Measurements from ENCODE around the gene DLG5. TPM values are rescaled to one million over a fixed set of nuclear protein-coding genes. Genes with fewer than 3 reads are reported as not detected.

DLG5 gene, protein sequence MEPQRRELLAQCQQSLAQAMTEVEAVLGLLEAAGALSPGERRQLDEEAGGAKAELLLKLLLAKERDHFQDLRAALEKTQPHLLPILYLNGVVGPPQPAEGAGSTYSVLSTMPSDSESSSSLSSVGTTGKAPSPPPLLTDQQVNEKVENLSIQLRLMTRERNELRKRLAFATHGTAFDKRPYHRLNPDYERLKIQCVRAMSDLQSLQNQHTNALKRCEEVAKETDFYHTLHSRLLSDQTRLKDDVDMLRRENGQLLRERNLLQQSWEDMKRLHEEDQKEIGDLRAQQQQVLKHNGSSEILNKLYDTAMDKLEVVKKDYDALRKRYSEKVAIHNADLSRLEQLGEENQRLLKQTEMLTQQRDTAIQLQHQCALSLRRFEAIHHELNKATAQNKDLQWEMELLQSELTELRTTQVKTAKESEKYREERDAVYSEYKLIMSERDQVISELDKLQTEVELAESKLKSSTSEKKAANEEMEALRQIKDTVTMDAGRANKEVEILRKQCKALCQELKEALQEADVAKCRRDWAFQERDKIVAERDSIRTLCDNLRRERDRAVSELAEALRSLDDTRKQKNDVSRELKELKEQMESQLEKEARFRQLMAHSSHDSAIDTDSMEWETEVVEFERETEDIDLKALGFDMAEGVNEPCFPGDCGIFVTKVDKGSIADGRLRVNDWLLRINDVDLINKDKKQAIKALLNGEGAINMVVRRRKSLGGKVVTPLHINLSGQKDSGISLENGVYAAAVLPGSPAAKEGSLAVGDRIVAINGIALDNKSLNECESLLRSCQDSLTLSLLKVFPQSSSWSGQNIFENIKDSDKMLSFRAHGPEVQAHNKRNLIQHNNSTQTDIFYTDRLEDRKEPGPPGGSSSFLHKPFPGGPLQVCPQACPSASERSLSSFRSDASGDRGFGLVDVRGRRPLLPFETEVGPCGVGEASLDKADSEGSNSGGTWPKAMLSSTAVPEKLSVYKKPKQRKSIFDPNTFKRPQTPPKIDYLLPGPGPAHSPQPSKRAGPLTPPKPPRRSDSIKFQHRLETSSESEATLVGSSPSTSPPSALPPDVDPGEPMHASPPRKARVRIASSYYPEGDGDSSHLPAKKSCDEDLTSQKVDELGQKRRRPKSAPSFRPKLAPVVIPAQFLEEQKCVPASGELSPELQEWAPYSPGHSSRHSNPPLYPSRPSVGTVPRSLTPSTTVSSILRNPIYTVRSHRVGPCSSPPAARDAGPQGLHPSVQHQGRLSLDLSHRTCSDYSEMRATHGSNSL (N-terminal part only)
- 14.0 and 16.8 TPM in 2 replicates for total RNA-seq (2014; rRNA removed; shearing (Covaris generic))

DNA sequence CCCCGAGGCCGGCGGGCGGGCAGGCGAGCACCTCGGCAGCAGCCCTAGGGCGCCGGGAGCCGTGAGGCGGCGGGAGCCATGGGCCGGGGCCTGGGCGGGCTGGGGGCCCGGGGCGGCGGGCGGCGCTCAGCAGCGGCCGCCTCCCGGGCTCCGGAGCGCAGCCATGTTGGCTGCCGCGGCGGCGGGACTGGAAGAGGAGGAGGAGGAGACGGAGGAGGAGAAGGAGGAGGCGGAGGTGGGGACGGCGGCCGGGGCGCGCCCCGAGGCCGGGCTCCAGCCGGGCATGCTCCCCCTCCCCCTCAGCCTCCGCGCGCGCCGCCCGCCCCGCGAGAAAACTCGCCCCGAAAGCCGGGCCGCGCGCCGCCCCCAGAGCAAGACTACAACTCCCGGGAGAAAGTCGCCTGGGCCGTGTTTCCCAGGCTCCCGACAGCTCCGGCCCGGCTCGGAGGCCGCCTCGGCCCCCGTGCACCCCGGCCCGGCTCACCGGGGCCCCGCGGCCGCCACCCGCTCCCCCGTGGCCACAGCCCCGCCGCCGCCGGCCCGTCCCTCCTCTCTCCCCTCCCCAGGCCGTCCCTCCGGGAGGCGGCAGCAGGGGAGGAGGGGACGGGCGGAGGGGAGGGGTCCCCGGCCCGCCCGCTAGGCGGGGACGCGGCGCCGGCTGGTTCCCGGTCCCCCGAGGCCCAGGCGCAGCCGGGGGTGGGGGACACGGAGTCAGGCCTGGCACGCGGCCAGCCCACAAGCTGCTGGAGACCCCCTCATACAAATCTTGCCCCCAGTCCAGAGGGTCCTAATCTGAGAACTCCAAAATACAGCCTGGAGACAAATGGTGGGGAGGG, at the start of gene DLG5:
Gene DLG5, minus strand, starts transcription at position 190 of the 836 bp plus-strand sequence. CDS start 235 bp downstream, outside the sequence.
- DNase-seq (ENCODE audit: low spot score), result no peak

- DNase-seq (ENCODE audit: low spot score), result no peak
Observed at GRCh38 chr10:77975086-77975666, 48.6 kb upstream of the DLG5 start.

- DNase-seq (ENCODE audit: low spot score), result peak; percentile 41
Observed at GRCh38 chr10:77974396-77975074, 48.0 kb upstream of the DLG5 start.

DNA sequence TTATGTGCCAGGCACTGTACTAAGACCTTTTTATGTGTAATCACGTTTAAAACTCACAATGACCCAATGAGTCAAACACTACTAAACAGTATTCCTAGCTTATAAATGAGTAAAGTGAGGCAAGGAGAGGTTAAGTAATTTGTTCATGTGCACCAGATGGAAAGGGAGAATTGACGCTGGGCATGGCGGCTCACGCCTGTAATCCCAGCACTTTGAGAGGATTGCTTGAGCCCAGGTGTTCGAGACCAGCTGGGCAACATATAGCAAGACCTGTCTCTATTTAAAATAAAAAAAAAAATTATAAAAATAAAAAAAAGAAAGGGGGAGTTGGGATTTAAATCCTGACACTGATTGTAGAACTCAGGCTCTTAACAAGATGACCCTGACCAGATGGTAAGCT, 46.7 kb upstream of the DLG5 start:
- DNase-seq (ENCODE audit: low spot score), result no peak

DNA sequence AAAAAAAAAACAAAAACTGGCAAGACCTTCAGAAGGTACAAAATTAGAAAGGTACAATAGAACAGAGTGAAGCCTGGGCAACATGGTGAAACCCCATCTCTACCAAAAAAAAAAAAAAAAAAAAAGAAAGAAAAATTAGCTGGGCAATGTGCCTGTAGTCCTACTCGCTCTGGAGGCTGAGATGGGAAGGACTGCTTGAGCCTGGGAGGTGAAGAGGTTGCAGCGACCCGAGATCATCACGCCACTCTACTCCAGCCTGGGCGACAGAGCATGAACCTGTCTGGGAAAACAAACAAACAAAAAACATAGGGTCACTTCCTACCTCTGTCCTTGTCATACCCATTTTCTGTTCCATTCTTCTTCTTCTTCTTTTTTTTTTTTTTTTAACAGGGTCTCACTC, 45.6 kb upstream of the DLG5 start:
- DNase-seq (ENCODE audit: low spot score), result no peak

DNA sequence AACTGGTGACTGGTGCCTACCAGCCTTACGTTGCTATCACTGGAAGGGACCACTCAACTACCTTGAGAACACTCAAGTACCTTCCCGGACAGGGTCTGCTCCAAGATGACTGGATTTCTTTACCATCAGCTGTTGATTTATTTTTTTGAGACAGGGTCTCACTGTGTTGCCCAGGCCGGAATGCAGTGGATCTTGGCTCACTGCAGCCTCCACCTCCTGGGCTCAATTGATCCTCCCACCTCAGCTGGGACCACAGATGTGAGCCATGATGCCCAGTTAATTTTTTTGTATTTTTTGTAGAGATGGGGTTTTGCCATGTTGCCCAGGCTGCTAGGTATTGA, 45.2 kb upstream of the DLG5 start:
- DNase-seq (ENCODE audit: low spot score), result no peak

DNA sequence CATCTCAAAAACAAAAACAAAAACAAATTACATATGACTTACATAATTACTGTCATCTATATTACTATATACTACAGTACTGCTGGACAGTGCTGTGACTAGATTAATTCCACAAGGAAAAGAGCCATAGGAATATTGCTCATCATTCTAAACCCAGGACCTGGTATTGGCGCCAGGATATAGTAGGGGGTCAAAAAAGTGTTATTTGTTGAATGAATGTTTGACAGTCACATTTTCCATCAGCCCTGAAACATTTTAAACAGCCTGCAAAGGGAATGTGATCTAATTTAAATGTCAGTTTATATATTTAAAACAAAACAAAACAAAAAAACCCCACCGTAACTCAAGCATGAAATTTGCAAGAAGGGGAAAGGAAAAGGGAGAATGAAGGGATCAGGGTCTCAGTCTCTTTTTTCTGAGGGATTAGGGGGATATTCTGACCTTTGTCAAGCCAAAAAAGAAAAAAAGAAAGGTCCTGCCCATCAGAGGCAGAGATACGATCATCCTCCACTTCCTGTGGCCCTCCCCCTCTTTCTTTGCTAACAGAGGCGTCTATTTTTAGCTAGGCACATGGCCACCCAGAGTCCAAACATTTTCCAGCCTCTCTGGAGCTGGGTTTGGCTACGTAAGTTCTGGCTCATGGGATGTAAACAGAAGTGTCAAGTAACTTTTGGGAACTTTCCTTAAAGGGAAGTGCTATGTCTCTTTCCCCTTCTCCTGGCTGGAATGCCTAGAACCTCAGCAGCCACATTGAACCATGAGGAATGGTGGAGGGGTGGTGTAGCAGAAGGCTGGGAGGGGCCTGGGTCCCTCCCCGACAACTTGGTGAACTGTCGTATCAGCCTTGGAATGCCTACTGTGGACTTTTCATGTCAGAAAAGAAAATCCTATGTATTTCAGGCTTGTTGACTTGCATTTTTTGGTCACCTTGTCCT, 44.6 kb upstream of the DLG5 start:
- peak; percentile 97 for DNase-seq (ENCODE audit: low spot score)

- no peak for DNase-seq (ENCODE audit: low spot score)
Observed at GRCh38 chr10:77969114-77969513, 42.6 kb upstream of the DLG5 start.

GRCh38 chr10:77967611-77968022, 41.1 kb upstream of the DLG5 start:
- DNase-seq (ENCODE audit: low spot score), result no peak

- DNase-seq (ENCODE audit: low spot score), result no peak
Observed at GRCh38 chr10:77965294-77965693, 38.7 kb upstream of the DLG5 start.

DNA sequence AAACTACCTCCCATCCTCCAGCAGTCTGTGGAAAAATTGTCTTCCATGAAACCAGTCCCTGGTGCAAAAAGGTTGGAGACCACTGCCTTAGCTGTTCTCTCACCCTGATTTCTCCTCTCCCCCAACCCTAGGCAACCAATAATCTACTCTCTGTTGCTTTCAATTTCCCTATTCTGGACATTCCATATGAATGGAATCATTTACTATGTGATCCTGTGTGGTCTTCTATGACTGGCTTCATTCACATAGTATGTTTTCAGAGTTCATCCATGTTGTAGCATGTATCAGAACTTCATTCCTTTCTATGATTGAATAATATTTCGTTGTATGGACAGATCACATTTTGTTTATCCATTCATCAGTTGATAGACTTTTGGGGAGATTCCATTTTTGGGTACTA, 38.3 kb upstream of the DLG5 start:
- DNase-seq (ENCODE audit: low spot score), result no peak

DNA sequence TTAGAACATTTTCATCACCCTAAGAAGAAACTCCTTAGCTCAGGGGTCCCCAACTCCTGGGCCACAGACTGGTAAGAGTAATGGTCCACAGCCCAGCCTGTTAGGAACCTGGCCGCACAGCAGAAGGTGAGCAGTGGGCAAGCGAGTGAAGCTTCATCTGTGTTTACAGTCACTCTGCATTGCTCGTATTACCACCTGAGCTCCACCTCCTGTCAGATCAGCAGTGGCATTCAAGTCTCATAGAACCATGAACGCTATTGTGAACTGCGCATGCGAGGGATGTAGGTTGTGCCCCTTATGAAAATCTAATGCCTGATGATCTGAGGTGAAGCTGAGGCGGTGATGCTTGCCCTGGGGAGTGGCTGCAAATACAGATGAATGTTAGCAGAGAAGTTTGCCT, 37.3 kb upstream of the DLG5 start:
- no peak for DNase-seq (ENCODE audit: low spot score)

DNA sequence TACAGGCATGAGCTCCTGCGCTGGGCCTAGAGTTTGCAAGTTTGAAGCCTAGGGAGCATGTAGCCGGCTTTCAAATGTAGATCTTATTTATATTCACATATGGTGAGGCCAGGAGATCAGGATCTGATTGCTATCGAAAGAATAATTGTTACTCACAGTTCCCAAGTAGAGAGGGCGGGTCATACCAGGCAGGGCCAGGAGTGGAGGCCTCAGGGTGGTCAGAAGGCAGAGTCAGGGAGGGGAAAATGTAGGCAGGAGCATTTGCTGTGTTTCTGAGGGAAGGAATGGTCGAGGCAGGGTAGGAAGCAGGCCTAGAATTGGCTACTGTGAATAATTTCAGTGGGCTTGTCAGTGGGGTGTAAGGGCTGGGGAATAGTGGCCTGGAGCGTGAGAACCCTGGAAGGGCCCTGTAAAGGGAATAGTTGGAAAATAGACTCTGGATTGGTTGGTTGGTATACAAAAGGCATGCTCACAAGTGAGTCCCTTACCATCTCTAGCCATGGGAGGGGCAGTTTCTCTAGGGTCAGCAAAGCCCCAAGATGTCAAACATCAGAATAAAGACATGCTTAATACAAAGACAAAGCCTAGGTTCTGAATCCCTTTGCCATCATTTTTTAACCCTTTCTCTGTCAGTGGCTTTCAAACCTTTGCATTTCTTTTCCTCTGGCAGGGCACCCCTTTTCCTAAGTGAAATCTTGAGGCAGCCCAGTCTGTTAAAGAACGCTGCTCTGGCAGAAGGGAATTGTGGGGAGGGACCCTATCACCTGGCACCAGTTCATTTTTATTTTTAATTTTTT, 36.0 kb upstream of the DLG5 start:
- DNase-seq (ENCODE audit: low spot score), result no peak

GRCh38 chr10:77961668-77962067, 35.1 kb upstream of the DLG5 start:
- no peak for DNase-seq (ENCODE audit: low spot score)

GRCh38 chr10:77960829-77961329, 34.3 kb upstream of the DLG5 start:
- DNase-seq (ENCODE audit: low spot score), result no peak

DNA sequence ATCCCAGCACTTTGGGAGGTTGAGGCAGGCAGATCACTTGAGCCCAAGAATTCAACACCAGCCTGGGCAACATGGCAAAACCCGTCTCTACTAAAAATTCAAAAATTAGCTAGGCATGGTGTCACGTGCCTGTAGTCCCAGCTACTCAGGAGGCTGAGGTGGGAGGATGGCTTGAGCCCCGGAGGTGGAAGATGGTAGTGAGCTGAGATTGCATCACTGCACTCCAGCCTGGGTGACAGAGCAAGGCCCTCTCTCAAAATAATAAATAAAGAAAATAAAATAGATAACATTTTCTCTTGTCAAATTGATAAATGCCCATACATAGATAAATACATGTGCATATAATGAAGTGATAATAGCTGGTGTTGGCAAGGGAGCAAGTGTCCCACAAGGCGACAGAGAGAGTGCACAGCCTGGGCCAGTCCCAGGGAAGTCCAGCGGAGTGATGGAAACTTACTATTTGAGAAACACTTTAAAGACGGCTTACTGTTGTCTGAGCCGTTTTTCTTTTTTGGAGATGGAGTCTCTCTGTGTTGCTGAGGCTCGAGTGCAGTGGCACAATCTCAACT, 33.4 kb upstream of the DLG5 start:
- no peak for DNase-seq (ENCODE audit: low spot score)

DNA sequence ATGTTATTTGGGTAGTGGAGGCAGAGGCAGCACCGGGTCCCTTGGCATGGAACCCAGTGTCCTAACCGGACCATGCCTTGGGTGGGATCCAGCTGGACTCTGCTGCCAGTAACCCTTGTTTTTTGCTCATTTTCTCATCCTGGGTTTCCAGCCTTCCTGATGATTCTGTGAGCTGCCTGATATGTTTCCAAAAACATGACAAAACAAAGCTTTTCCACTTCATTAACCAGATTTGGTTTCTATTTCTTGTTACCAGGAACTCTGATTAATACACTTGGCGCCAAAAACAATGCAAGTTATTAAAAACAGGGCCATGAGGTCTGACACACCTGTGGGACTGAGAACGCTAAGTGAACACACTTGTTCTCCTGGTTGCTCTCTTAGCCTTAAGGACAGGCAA, 32.8 kb upstream of the DLG5 start:
- no peak for DNase-seq (ENCODE audit: low spot score)

DNA sequence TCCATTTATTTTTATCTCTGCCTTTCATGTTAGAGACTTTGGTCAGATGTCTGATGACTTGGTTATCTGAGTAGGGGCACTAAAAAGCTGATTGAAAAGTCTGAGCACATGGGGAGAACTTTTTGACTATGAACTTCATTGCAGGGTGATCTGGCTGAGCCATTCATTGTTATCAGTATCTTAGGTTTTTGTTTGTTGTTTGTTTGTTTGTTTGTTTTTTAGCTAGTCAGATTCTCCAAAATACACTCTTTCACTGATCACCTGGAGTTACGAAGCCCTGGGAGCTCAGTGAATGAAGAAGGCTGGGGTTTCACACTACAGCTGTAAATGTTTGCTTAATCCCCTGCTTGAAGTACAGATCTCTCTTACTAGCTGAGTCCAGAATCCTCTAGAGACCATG, 28.6 kb upstream of the DLG5 start:
- DNase-seq (ENCODE audit: low spot score), result no peak
